H1 (cell line): ENCODE results near the gene SNAPC1. TPM values are rescaled to one million over a fixed set of nuclear protein-coding genes. Genes with fewer than 3 reads are reported as not detected.

Source experiments
- CTCF ChIA-PET: fragments of 300-600 bp; sonication (Branson Sonifier 250); formaldehyde crosslinking; loops from one replicate; lab custom pipeline; 2021; ENCODE audit not compliant: partially characterized antibody; lab: Charles Lee
- POLR2A ChIA-PET: fragments of 300-600 bp; sonication (Branson Sonifier 250); formaldehyde crosslinking; loops from one replicate; lab custom pipeline; 2021; ENCODE audit warnings: inconsistent platforms; ENCODE audit not compliant: partially characterized antibody; lab: Charles Lee
- DNase-seq, 2 experiments: peaks; one replicate each; pipeline versions ENCODE4 v3.0.0 to v3.0.0-alpha.2; 2010 to 2022; ENCODE audit warnings: low spot score in 2 of 2, low read depth in 1 of 2, mixed read lengths in 1 of 2
- FAIRE-seq: peaks from 2 replicates; lab custom pipeline; 2011; peaks lifted over from hg19 to GRCh38; lab: Jason Lieb, UNC
- H2AFZ ChIP-seq: 2 replicates; pipeline ENCODE4 v1.8.1; 2012; ENCODE audit warnings: low read length, inconsistent platforms
- H2AK5ac ChIP-seq: 2 replicates; pipeline ENCODE4 v1.6.1; 2013; ENCODE audit warnings: low read depth, low read length
- H2BK120ac ChIP-seq: replicated peaks from 2 replicates; pipeline ENCODE3; 2013; ENCODE audit warnings: low read depth, low read length, inconsistent platforms
- H2BK12ac ChIP-seq: 2 replicates; pipeline ENCODE4 v1.6.1; 2013; ENCODE audit warnings: low read depth, low read length
- H2BK15ac ChIP-seq: 2 replicates; pipeline ENCODE4 v1.6.1; 2013; ENCODE audit warnings: low read length
- H2BK20ac ChIP-seq: 2 replicates; pipeline ENCODE4 v1.6.1; 2013; ENCODE audit warnings: low read length
- H2BK5ac ChIP-seq: 2 replicates; pipeline ENCODE4 v1.6.1; 2013; ENCODE audit warnings: low read depth, low read length
- H3K14ac ChIP-seq: 2 replicates; pipeline ENCODE4 v1.6.1; 2013; ENCODE audit warnings: inconsistent platforms; ENCODE audit not compliant: insufficient read length
- H3K18ac ChIP-seq: 2 replicates; pipeline ENCODE4 v1.6.1; 2013; ENCODE audit warnings: low read length; ENCODE audit errors: extremely low read depth
- H3K23ac ChIP-seq: 2 replicates; pipeline ENCODE4 v1.6.1; 2013; ENCODE audit warnings: inconsistent platforms; ENCODE audit not compliant: insufficient read length
- H3K23me2 ChIP-seq: 2 replicates; pipeline ENCODE4 v1.6.1; 2013; ENCODE audit warnings: low read depth, low read length
- H3K27ac ChIP-seq: 2 replicates; pipeline ENCODE4 v1.6.1; 2011; ENCODE audit warnings: low read depth, low read length, inconsistent platforms
- H3K27me3 ChIP-seq, 4 experiments: replicated peaks in 1 of 4; 1 replicate in 1 of 4; 2 replicates in 3 of 4; pipeline versions ENCODE4 v1.6.1 to v1.8.1; 2011 to 2013; ENCODE audit warnings: low read length in 3 of 4, mild to moderate bottlenecking in 3 of 4, inconsistent platforms in 2 of 4, mixed read lengths in 2 of 4, moderate library complexity in 1 of 4; ENCODE audit not compliant: control insufficient read depth in 3 of 4, insufficient read depth in 3 of 4; ENCODE audit errors: extremely low read depth in 1 of 4
- H3K36me3 ChIP-seq, 4 experiments: 2 replicates each; pipeline versions ENCODE4 v1.6.1 to v1.8.1; 2011 to 2013; ENCODE audit warnings: mild to moderate bottlenecking in 4 of 4, low read length in 3 of 4, moderate library complexity in 2 of 4, control low read depth in 1 of 4, inconsistent platforms in 1 of 4; ENCODE audit not compliant: insufficient read depth in 4 of 4, control insufficient read depth in 2 of 4
- H3K4ac ChIP-seq: replicated peaks from 2 replicates; pipeline ENCODE3; 2013; ENCODE audit warnings: low read length, low read depth, mixed read lengths, inconsistent platforms; ENCODE audit not compliant: insufficient read length
- H3K4me1 ChIP-seq, 4 experiments: replicated peaks in 1 of 4; 1 replicate in 1 of 4; 2 replicates in 3 of 4; pipeline versions ENCODE4 v1.6.1 to v1.8.1; 2011 to 2013; ENCODE audit warnings: low read length in 3 of 4, inconsistent platforms in 2 of 4, mixed read lengths in 1 of 4; ENCODE audit not compliant: insufficient read depth in 4 of 4, control insufficient read depth in 3 of 4
- H3K4me2 ChIP-seq, 2 experiments: 2 replicates each; pipeline versions ENCODE4 v1.6.1 to v1.8.1; 2011 to 2013; ENCODE audit warnings: low read depth in 2 of 2, low read length in 2 of 2, control low read depth in 1 of 2, inconsistent platforms in 1 of 2, mild to moderate bottlenecking in 1 of 2; ENCODE audit not compliant: insufficient read depth in 1 of 2
- H3K4me3 ChIP-seq, 4 experiments: fragments of 200-600, 300-600 bp in 1 of 4; sonication (generic), shearing (Covaris generic), sonication (Bioruptor Twin) in 1 of 4; 2 replicates each; pipeline versions ENCODE4 v1.5.1 to v1.8.1; 2011 to 2016; ENCODE audit warnings: low read length in 4 of 4, low read depth in 3 of 4, control low read depth in 2 of 4, inconsistent platforms in 2 of 4, mild to moderate bottlenecking in 2 of 4, mixed read lengths in 1 of 4, moderate library complexity in 1 of 4; ENCODE audit not compliant: insufficient read depth in 2 of 4; ENCODE audit errors: extremely low read depth in 1 of 4
- H3K56ac ChIP-seq: replicated peaks from 2 replicates; pipeline ENCODE3; 2013; ENCODE audit warnings: low read depth, mild to moderate bottlenecking, mixed read lengths, low read length, inconsistent platforms; ENCODE audit not compliant: insufficient read length
- H3K79me1 ChIP-seq: 2 replicates; pipeline ENCODE4 v1.6.1; 2013; ENCODE audit warnings: low read depth, low read length, control low read depth
- H3K79me2 ChIP-seq, 2 experiments: 2 replicates each; pipeline versions ENCODE4 v1.6.1 to v1.8.1; 2012 to 2013; ENCODE audit warnings: low read length in 2 of 2, mild to moderate bottlenecking in 2 of 2, inconsistent platforms in 1 of 2; ENCODE audit not compliant: insufficient read depth in 2 of 2, control insufficient read depth in 1 of 2
- H3K9ac ChIP-seq, 4 experiments: replicated peaks in 1 of 4; 1 replicate in 1 of 4; 2 replicates in 3 of 4; pipeline versions ENCODE4 v1.6.1 to v1.8.1; 2011 to 2013; ENCODE audit warnings: low read depth in 3 of 4, low read length in 3 of 4, control low read depth in 2 of 4, mild to moderate bottlenecking in 2 of 4, moderate library complexity in 2 of 4, inconsistent platforms in 1 of 4; ENCODE audit errors: extremely low read depth in 1 of 4
- H3K9me3 ChIP-seq, 2 experiments: 2 replicates each; pipeline versions ENCODE4 v1.6.1 to v1.8.1; 2012 to 2013; ENCODE audit warnings: mild to moderate bottlenecking in 2 of 2, moderate library complexity in 2 of 2, control low read depth in 1 of 2, inconsistent platforms in 1 of 2, low read depth in 1 of 2, low read length in 1 of 2, mixed read lengths in 1 of 2; ENCODE audit not compliant: insufficient read depth in 2 of 2
- H4K20me1 ChIP-seq, 2 experiments: replicated peaks in 1 of 2; 2 replicates each; pipeline versions ENCODE3 to v1.8.1; 2011 to 2013; ENCODE audit warnings: inconsistent platforms in 2 of 2, low read length in 2 of 2, mild to moderate bottlenecking in 1 of 2; ENCODE audit not compliant: insufficient read depth in 2 of 2, control insufficient read depth in 1 of 2
- H4K5ac ChIP-seq: 2 replicates; pipeline ENCODE4 v1.6.1; 2013; ENCODE audit warnings: low read length, low read depth, mixed read lengths, inconsistent platforms; ENCODE audit not compliant: insufficient read length
- H4K8ac ChIP-seq: 2 replicates; pipeline ENCODE4 v1.8.0; 2013; ENCODE audit warnings: mild to moderate bottlenecking, moderate library complexity, low read length, inconsistent platforms; ENCODE audit not compliant: insufficient read depth; ENCODE audit errors: extremely low read depth
- H4K91ac ChIP-seq: replicated peaks from 2 replicates; pipeline ENCODE3; 2013; ENCODE audit warnings: low read length, mixed read lengths, inconsistent platforms; ENCODE audit not compliant: insufficient read length
- RAD21 ChIP-seq, 2 experiments: IDR thresholded peaks in 1 of 2; conservative IDR thresholded peaks in 1 of 2; 2 replicates each; pipeline ENCODE4 v1.6.1; 2011; ENCODE audit warnings: low read depth in 2 of 2, low read length in 2 of 2, improper control_type of control experiment in 1 of 2, inconsistent platforms in 1 of 2, mild to moderate bottlenecking in 1 of 2, moderate library complexity in 1 of 2
- SRF ChIP-seq: IDR thresholded peaks from 2 replicates; pipeline ENCODE4 v1.6.1; 2011; ENCODE audit warnings: mild to moderate bottlenecking, low read depth, low read length, moderate library complexity
- WGBS, 2 experiments: shearing (Covaris generic) in 1 of 2; methylation state at CpG; one replicate each; pipeline versions ENCODE4 v1.1.6 to v1.1.7; 2013 to 2015; ENCODE audit warnings: low lambda C conversion rate in 2 of 2, mixed read lengths in 2 of 2, inconsistent platforms in 1 of 2, low coverage in 1 of 2, missing lambda C conversion rate in 1 of 2; ENCODE audit not compliant: insufficient replicate concordance in 2 of 2, insufficient coverage in 1 of 2, insufficient read length in 1 of 2; ENCODE audit errors: extremely low coverage in 1 of 2, missing lambda C conversion rate in 1 of 2; 5-methylcytosine and 5-hydroxymethylcytosine counted together
- polyA plus RNA-seq, 7 experiments: library from polyadenylated mRNA; depleted of rRNA in 3 of 7; stranded (reverse) in 5 of 7; unstranded in 2 of 7; fragments of >200 nt in 5 of 7; fragments of 200-250 nt in 2 of 7; gene quantifications; 1 replicate in 5 of 7; 2 replicates in 1 of 7; 4 replicates in 1 of 7; pipeline versions ENCODE4 v1.2.1 to v1.2.3, GENCODE V29; 2011 to 2013; ENCODE audit warnings: missing spikeins in 2 of 7, mixed read lengths in 2 of 7
- total RNA-seq: library from RNA; stranded (reverse); fragmentation: NEBNext Ultra II Directional; extraction: Animal tissue kit (Norgen Biotek cat#: 25700); gene quantifications from 2 replicates; pipeline ENCODE4 v1.2.1, GENCODE V29; 2021

The SNAPC1 gene
- total and polyA plus RNA-seq, 2 of the 8 experiments (the other 6 are each of a cell fraction or from before 2014, with no cell fraction given): 5.8 to 11.1 TPM

- DNase-seq (no peak), FAIRE-seq (no peak)
- Histone ChIP-seq H4K20me1 (peaks cover 1 to 3% of the 10 kb centered on the region in 2 experiments), H2BK120ac (no peak overlapping the region), H4K5ac (no peak overlapping the region), H2AFZ (no peak overlapping the region), H2BK5ac (no peak overlapping the region), H4K8ac (no peak overlapping the region), H3K56ac (no peak overlapping the region), H3K23me2 (no peaks in the 10 kb centered on the region), H3K36me3 (peaks cover 18 to 97% (median 65%) of the 10 kb centered on the region in 4 experiments), H3K18ac (no peak overlapping the region), H3K14ac (no peak overlapping the region), H2BK12ac (no peak overlapping the region), H3K79me1 (no peaks in the 10 kb centered on the region), H3K9ac (no peak overlapping the region), H3K4me3 (no peak overlapping the region), H3K9me3 (no peaks in the 10 kb centered on the region), H2AK5ac (no peak overlapping the region), H3K27ac (no peak overlapping the region), H3K79me2 (peaks cover 0 to 21% of the 10 kb centered on the region in 2 experiments; a peak in 2 of 4 replicates), H2BK20ac (no peak overlapping the region), H2BK15ac (no peak overlapping the region), H3K27me3 (peaks cover 0 to 2% (median 0%) of the 10 kb centered on the region in 4 experiments; a peak in 1 of 7 replicates), H3K23ac (no peak overlapping the region), H3K4me2 (no peak overlapping the region), H4K91ac (no peak overlapping the region), H3K4me1 (no peaks in the 10 kb centered on the region), H3K4ac (no peak overlapping the region)
- ChIA-PET CTCF (interaction anchor here (0.7 to 3.9 kb wide), 7 partner anchors 9 to 270 kb away, joined by 3 to 17 read pairs (median 4); no protein-coding TSS in a partner anchor), POLR2A (interaction anchor here (1.8 kb wide), 1 partner anchor 19 kb away, joined by 6 read pairs; no protein-coding TSS in a partner anchor)
- no peak for TF ChIP-seq SRF
- peak in 1 of 2 experiments; percentile 37; a peak in 3 of 4 replicates for TF ChIP-seq RAD21 (IDR thresholded peaks at IDR 0.05 in 1 of 2, conservative IDR thresholded peaks at IDR 0.05 in 1 of 2; ENCODE audit: low read depth in 2 of 2, low read length in 2 of 2)
- WGBS, 2 experiments: 90% methylated on average over 2 of the region's 2 CpGs; no CpG with 5 or more reads in 1 of the 2 experiments
Observed at GRCh38 chr14:61730756-61731373, 31.4 kb upstream of the SNAPC1 start.
